T1000 (cell line): ENCODE measurements around the gene TNRC18.
A peak's percentile ranks its signal among the peaks of the same experiment; 100 is the strongest.
"Not testable (repeated sequence)": the region's sequence is repeated elsewhere in the genome, so short reads cannot be mapped to it uniquely, and the experiment has no call there.

ENCODE experiments used
- DNase-seq: peaks from one replicate; lab custom pipeline; 2025; ENCODE audit warnings: mixed read lengths; lab: John Stamatoyannopoulos, UW

Gene TNRC18

DNA sequence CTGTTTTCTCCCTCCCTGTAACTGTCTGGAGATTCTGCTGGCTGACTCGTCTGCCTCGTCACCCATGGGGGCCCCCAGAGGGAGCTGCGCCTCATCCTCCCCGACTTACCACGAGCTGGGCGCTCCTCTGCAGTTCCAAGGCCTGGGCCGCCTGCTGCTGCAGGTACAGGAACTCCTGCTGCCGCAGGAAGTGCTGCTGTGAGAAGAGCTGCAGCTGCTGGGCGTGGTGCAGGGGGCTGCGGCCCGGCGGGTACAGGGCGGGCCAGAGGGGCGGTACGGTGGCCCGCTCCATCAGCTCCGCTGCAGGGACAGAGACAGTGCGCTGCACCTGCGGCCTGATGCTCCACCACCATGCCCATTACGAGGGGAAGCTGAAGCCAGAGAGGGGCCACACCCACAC lies 47.7 kb downstream of the TNRC18 start:
- no peak for DNase-seq

DNA sequence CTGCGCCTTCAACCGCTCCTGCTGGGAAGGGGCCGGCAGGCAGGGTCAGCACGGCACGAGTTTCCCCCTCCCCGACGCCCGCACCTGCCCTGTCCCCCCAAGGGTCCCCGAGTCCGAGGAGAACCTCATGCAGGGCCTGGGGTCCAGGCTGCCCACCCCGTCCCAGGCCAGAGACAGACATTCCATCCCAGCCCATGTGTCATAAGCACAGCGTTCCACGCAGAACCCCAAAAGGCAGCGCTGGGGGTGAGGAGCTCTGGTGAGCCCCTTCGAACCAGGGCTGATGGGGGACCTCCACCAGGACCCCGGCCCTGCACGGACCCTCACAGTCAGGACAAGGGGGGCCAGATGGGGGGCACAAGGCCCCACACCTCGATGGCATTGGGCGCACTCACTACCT lies 49.2 kb downstream of the TNRC18 start:
- DNase-seq, result no peak

DNA sequence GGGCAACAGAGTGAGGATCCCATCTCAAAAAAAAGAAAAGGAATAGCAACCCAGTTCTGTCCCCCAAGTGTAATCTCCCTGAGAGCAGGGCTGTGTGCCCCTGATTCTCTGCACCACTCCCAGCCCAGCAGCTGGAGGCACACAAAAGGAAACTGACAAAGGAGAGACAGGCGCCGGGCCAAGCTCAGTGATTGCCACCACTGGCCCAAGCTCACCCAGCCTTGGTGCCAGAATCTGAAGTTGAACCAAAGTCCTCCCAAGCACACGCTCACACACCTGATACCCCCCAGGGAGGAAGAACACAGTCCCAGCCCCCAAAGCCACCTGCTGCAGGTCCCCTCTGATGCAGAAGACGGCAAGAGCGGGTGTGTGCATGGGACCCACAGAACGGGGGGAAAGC lies 50.3 kb downstream of the TNRC18 start:
- DNase-seq, result no peak

DNA sequence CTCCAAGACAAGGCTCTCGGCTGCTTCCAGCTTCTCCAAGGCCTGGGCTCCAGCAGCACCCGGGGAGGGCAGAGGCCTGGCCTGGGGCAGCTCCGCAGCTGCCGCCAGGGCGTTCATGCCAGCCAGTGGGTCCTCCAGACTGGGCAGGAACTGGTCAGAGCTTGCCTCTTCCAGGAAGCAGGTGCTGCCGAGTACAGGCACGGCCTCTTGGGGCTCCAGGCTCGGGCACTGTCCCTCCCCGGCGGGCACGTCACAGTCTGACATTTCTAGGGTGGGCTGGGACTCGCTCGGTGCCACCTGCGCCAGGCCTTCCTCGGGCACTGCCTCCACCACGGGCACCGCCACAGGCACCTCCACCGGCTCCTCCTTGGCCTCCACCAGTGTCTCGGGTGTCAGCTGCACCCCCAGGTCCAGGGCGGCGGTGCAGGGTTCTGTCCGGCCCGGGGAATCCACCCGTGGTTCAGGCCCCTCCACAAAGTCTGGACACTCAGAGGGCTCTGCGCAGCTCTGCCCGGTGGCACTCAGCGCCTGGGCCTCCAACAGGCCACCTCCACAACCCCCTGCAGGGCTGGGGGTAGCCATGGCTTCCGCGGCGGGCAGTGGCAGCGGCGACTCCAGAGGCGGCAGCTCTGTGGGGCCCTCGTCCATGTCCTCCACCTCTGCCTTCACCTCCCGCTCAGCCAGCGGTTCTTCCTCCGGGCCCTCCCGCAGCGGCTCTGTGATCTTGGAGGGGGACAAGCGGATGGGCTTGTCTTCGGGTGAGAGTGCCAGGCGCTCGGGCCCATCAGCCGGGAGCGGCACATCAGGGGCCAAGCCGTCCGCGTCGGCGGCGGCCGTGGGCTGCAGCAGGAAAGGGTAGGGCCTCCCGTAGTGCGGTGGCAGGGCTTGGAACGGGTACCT lies 52.9 kb downstream of the TNRC18 start:
- no peak for DNase-seq

DNA sequence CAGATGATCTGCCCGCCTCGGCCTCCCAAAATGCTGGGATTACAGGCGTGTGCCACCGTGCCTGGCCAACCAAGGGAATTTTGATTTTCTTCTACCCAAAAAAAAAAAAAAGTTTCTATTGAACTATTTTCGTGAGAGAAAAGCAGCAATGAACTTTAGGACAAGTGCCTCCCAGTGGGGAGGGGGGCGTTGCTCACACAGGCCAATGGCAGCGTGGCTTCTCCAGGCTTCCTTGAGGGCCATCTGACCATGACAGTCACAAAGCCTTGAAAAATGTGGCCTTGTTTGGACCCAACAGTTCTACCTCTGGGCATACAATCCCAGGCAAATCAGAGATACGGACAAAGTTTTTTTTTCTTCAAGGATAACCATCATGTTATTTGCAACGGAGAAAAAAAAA lies 56.0 kb downstream of the TNRC18 start:
- no peak for DNase-seq

DNA sequence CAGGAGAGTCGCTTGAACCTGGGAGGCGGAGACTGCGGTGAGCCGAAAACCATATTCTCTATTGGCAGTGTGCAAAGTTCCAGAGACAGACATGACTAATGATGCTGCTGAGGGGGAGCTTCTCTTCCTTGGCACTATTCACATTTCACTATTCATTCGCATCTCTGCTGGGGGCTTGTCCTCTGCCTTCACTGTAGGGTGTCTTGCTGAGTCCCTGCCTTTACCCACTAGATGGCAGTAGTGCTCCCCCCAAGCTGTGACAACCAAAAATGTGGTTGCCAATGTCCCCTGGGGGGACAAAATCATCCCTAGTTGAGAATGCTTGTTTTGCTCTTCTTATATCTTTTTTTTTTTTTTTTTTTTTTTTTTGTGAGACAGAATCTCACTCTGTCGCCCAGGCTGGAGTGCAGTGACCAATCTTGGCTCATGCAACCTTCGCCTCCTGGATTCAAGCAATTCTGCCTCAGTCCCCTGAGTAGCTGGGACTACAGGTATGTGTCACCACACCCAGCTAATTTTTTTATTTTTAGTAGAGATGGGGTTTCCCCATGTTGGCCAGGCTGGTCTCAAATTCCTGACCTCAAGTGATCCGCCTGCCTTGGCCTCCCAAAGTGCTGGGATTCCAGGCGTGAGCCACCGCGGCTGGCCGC lies 57.5 kb downstream of the TNRC18 start:
- DNase-seq, result peak; percentile 73

DNA sequence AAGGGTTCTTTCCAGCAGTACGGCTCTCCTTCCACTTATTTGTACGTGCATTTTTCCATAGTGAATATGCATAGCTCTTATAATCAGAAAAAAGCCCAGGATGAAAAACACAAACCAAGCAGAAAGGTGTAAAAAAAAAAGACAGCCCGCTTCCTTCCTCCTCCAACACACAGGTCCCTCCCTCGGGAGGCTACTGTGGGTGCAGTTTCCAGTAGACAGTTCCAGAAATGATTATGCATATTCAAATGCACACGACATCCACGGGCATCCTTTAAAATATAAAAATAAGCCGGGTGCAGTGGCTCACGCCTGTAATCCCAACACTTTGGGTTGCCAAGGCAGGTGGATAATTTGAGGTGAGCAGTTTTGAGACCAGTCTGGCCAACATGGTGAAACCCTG lies 59.9 kb downstream of the TNRC18 start:
- DNase-seq, result no peak

DNA sequence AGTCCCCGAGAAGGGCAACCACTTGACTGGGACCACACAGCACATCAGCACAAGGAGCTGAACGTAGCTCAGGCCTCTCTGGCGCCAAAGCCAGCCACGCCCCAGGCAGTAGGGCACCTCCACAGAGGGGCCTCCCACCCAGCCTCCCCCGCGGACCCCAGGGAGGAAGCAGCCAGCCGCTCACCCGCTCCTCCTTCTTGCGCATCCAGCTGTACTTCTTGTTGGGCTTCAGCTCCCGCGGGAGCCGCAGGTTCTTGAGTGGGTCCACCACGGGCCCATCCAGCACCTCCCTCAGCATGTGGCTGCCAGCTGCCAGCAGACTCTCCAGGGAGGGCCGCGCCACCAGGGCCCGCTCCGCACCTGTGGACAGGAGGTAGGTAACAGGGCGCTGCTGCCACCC lies 61.2 kb downstream of the TNRC18 start:
- DNase-seq, result no peak

DNA sequence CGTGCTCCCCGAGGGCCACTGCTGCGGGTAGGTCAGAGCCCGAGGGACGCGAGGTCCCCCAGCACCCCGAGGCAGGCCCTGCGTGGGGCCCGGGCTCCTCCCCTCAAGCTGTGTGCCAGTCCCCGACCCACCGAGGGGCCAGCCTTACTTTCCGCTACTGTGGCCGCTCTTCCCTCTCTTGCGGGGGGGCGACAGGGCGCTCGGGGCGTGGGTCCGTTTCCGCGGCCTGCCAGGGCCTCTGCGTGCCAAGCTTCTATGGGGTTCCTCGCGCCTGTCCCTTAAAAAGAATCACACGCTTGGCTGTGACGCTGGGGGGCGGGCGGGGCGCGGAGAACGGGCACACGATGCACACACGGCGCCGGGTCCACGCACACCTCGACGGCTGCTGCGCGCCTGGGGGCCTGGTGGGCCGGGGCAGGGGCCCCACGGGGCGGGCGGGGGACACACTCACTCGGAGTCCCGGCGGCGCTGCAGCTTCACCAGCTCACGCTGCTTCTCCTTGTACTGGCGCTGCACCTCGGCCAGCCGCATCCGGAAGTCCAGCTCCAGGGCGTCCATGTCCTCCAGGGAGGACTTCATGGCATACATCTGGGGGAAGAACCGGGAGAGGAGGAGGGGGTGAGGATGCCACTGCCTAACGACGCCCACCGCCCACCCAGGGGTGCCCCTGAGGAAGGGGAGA lies 62.0 kb downstream of the TNRC18 start:
- DNase-seq, result no peak

DNA sequence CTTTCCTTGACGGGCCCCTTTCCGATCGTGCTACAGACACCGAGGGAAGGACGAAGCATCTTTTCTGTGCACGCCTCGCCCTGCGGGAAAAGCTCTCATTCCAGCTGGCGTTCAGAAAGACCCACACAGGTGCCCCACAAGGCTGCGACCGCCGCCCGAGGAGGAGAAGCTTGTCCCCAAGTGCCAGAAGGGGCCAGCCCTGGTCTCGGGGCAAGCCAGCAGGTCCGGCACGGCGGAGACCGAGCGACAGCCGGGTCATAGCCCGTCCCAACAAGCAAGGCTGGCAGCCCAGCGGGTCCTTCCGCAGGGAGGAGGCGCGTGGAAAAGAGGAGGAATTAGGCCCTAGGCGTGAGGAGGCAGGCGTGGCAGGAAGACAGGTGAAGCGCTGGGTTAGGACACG lies 62.7 kb downstream of the TNRC18 start:
- DNase-seq, result no peak

DNA sequence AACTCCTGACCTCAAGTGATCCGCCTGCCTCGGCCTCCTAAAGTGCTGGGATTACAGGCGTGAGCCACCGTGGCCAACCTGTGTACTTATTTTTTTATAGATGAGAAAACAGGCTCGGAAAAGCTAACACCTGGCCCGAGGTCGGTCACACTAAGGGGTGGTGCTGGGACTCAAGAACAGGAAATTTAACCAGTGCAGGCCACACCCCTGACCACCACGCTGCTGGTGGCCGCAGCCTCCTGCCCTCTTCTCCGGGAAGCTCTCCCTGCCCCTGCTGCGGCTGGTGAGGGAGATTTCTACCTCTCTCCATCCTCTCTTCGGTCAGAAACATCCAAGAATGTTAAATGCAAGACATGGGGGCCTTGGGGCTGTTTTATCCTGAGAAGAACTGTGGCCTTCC lies 63.2 kb downstream of the TNRC18 start:
- no peak for DNase-seq

DNA sequence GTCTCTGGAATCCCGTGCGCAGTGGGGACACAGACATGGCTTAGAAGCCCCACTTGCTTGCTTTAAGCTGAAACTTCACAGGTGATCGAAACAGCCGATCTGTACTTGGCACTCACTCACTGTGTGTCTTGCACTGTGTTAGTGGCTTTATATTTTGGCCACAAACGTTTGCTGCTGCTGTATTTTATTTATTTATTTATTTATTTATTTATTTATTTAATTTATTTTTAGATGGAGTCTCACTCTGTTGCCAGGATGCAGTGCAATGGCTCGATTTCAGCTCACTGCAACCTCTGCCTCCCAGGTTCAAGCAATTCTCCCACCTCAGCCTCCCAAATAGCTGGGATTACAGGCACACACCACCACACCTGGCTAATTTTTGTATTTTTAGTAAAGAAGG lies 63.6 kb downstream of the TNRC18 start:
- not testable (repeated sequence) for DNase-seq

DNA sequence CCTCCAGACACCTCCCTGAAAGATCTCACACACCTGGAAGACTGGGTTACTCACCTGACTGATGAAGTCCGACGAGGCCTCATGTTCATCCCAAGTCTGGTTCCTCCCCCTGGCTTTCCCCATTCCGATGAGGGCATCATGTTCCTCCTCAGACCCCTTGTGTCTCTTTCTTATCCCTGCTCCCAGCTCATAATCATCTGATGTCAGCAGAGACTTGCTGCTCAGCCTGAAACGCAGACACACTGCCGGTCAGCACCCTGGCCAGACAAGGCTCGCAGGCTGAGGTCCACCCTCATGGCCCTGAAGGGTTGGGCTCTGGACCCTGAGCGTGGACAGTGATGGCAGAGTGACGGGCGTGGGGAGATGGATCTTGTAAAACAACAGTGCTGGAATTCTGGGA lies 64.3 kb downstream of the TNRC18 start:
- no peak for DNase-seq

DNA sequence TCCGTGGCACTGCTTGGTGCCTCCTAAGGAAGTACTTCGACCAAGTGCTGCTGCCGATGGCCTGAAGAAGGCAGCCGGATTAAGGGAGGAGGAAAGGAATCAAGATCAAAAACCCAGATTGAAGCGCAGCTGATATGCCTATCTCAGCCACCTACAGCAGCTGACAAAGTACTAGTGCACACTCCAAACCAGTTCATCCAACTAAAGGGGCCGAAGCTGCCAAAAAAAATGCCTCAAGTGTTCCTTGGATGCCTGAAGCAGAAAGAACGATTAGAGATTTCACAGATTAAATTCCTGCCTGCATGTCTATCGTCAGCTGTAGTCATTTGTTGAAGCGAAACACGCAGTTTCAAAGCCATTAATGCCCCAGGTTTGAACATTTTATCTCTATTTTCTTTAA lies 65.7 kb downstream of the TNRC18 start:
- no peak for DNase-seq

DNA sequence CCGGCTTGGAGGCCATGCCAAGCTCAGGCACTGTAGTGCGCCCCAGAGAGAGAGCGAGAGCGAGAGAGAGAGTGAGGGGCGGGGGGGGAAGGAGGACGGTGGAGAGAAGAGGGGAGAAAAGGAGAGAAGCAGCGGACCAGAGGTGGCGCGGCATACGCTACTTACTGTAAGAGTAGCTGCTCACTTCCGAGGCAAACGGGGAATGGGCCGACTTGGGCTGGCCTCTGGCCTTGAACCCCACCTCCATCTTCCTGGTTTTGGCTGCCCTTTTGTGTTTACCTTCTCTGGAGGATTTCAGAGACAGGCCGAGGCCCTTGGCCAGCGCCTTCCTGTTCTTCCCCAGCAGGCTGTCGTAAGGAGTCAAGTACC lies 66.9 kb downstream of the TNRC18 start:
- DNase-seq, result no peak

DNA sequence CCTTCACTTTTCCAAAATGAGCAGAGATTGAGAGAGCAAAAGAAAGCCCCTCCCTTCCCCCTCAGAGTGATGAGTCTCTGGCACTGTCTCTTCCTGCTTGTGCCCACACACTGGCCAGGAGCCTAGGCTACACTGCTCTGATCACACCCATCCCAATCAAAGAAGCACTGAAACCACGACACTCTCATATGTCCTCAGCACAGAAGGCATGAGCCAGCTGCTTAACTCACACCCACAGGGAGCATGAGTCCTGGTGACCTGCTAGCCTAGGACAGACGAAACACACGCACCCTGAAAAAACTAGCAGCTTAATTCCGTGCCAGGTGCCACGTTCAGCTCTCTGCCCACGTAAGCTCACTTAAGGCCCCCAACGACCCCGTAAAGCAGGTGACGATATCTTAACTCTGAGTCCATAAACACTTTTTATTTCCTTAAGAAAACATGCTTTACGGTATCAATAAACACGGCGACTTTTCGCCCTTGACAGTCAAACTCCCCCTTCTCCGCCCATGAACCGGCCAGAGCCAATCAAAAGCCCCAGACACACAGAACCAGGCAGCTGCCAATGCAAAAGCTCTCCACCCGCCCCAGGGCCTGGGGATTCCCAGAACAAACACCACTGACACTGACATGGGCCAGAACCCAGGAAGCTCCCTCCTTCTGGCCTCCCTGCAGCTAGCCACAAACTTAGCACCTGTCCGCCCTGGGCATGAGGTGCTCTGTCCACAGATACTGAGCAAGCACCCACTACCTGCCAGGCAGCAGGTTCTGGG lies 69.0 kb downstream of the TNRC18 start:
- DNase-seq, result no peak

DNA sequence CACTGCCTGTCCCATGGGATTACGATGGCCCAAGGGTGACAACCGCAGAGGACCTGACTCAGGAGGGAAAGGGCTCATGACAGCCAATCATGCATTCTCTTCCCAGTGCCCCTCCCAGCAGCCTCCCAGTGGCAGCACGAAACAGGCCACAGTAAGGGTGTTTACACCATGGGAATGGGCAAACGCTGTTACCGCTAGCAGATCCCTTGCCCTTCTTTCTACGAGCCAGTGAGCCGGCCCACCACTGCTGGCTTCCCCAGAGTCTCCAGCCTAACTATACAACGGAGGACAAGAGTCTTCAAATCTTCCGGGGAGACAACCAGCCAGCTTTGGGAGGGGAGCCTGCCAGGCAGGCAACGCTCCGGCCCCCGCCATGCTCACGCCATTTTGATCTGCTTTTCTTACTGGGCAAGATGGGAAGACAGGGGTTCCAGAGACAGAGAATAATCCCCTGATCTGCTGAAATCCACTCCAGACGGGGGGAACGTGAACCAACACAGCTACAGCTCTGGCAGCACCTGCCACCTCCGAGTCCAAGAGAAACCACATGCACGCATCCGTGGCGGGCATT lies 71.1 kb downstream of the TNRC18 start:
- DNase-seq, result no peak

DNA sequence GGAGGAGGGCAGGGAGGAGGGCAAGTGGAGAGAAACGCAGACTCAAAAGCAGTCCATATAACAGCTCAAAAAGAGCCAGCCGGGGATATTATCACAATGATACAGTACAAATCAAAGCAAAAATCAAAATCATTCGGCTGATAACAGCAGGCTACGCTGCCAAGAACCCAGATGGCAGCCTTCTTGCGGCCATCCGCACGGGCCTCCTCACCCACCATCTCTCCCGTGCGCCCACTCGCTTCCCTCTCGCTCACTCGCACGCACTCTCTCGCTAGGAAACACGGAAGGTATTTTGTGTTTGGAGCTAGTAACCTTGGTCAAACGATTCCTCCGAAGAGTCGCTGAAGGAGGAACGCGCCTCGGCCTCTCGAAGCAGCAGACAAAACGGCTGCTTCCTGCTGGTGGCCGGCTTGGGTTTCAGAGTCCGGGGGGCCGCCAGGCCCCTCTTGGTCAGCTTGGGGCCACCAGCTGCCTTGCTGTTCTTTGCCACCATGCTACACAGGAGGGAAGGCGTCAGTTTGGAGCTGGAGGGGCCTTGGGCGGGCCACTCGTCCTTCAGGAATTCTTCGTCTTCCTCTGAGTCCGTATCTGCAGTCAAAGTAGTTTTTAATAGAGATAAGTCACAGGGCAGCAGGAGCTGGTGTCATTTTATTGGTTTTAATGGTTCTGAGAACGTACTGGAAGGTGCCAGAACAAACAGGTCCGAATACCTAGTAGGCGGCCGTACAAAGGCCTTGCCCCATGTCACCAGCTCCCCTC lies 71.9 kb downstream of the TNRC18 start:
- no peak for DNase-seq

DNA sequence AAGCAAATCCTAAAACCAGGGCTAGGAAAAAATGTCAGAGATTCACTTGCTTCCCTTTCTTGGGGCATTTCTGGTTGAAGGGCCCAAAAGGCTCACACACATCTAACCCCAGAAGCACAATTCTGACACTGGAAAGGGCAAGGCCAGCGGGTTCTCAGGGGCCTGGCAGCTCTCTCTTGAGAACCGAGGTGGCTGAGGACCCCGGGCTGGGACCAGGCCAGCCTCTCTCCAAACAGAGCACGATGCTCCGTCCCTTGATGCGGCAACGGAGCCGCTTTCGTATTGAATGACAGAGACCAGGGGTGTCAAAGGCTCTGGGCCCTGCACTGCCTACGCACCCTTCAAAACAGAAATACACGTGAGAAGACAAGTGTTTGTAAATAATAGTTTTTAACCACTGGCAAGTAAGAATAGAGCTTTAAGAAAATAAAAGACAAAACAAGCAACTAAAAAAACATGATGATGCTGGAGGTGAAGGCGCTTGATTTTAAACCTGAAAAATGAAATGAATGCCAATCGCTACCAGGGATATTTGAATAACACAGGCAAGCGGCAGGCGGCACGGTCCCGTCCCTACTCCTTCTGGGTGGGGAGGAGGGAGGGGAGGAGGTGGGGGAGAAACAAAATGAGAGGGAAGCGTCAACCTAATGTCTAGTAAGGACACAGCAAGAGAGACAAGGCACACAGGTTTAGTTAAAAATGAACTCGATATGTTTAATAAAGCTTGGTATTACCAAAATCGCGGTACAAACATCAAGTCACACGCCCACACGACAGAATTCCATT lies 72.8 kb downstream of the TNRC18 start:
- no peak for DNase-seq

DNA sequence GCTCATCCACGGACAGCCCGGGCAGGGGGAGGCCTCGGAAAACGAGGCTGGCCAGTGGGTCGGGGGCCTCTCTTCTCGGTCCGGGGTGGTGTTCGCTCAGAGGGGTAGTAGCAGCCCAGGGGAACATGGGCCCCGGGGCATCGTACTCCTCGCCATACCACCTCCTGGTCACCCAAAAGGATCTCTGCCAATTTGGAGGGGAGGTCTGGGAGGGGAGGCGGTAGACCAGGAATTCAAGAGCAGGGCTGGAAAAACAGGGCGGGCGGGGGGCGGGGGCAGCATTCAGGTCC lies 73.5 kb downstream of the TNRC18 start:
- no peak for DNase-seq
